ENCODE data around the gene NMNAT2.
"Not testable (repeated sequence)": the region's sequence is repeated elsewhere in the genome, so short reads cannot be mapped to it uniquely, and the experiment has no call there.

NMNAT2 gene

DNA sequence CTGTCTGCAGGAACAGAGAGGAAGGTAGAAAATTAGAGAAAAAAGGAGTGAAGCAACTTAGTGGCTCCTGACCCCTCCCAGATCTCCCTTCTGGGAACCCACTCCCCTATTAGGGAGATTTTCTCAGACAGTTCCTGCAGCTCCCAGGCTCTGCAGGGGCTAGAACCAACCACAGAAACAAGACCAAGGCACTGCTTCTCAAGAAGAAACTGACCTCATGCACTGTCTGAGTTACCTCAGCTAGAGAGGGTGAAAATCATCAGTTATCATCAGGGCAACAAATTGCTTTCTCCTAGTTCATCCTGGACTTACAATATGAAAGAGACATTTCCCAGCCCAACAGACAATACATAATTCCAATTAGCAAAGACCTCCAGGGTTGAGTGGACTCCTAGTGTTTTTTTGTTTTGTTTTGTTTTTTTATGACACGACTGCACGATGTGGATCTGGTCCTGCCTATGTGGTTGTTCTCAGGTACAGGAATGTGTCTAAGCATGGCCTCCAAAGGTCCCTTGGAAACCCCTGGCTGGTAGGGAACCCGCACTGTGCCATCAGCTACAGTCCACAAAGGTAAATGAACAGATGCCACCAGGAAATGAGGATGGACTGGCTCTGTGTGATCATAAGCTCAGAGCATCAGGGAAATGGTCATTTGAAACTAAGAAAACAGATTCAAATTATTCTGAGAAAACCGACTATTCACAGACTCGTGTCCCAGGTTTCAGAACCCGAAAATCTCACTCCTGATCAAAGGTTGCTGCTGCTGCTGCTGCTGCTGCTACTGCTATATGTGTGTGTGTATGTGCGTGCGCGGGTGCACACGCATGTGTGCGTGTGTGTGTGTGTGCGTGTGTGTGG is 166.8 kb downstream of the NMNAT2 start:
- DNase-seq, result no peak

DNA sequence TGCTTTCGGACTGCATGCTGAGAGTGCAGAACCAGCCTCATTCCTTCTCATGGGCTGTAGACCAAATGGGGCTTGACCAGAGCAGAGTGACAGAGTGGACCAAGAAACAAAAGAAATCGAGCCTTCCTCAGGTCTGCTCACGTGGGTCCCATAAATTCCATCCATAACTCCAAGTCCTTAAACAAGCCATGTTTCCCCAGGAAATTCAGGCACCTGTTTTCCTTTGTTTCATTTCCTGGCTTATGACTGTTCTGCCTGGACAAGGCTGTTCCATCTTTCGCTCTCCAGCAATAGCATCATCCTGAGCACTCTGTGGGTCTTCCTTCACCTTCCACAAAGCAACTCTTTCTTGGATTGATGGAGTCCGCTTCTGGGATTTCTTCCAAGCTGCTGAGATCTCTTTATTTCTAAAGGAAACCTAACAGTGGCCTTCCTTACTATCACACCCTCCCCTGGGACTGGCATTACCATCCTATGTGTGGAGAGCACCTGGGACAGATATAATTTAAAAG is 168.2 kb downstream of the NMNAT2 start:
- DNase-seq, result no peak

DNA sequence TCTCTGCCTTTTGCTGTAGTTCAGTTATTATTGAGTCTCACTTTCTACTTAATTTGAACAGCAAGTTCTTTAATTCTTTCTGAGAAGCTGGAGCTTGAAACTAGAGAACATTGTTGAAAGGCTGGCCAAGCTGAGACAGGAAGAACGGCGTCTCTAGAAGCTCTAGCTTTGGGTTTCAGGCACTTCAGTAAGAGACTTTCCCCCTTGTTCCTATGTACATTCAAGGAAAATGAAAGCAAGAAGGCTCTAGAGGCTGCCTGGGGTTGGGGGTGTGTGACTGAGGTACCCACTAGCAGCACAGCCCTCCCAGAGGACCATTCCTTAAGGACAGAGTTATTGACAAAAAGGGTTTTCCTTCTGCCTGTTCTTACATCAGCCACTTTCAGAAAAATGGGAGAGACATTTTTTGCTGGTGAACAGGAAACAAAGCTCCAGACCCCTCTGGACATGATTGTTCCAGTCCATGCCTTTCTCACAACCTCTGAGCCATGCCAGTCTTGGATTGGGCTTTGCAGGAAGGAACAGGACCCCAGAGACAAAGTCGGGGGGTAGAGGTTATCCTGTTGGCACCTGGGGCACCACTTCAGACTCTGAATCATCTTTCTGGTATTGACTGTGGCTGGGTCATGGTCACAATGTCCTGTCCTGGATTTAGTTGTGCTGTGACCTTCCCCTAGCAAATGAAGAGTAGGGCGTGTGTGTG is 169.0 kb downstream of the NMNAT2 start:
- no peak for DNase-seq

DNA sequence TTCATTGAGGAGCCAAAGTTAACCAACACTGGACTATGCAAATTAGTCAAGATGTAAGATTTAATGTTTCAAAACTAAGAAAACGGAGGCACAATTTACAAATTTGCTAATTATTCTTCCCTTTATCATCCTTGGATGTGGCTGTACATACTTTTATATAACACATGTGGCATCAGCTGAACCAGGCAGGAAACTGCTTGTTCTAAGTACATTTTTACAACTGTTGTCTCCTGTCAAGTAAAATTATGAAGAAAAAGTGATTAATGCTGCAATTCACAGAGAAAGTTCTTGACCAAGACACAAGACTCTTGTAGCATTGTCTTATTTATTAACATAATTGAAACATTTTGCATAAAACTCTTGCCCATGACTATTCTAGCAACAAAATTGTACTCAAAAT is 170.2 kb downstream of the NMNAT2 start:
- no peak for DNase-seq

DNA sequence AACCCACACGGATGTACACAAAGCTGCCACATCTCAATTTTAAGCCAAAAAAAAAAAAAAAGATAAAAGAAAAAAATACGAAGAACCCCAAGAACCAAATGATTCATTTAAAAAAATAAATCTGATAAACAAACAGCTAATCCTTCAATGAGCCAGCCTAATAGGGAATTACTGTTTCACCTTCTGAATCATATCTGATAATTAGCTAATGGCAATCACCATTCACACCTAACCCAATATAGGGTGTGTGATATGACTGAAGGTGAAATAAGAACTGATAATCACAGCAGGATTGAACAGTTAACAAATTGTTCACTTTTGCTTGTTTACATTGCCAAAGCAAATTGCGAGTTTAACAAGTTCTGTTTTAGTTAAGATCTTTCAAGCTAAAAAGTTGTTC is 170.7 kb downstream of the NMNAT2 start:
- no peak for DNase-seq

DNA sequence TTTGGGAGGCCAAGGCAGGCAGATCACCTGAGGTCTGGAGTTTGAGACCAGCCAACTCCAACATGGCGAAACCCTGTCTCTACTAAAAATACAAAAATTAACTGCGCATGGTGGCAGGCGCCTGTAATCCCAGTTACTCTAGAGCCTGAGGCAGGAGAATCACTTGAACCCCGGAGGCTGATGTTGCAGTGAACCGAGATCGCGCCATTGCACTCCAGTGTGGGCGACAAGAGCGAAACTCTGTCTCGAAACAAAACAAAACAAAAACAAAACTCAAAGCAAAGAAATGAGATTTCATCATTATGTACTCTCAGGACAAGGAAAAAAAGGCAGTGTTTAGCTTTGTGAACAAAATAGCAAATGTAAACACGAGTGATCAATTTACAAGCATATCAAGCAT is 171.1 kb downstream of the NMNAT2 start:
- DNase-seq, result no peak

DNA sequence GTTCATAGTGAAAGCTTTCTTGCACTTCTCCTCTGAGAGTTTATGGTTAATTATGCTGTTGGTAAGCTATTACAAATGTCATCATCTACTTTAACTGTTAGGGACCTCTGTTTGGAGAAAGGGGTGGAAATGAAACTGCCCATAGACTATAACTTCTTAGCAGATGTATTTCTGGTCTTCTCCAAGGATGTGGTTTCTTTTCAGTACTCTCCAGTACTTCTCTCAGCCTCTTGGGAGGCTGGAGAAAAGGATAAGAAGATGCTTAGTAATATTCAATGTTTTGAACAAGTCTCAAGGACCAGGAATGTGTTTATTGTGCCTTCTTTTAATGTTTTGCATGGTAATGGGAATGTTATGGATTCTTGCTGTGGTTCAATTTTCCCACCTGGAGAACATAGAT is 171.7 kb downstream of the NMNAT2 start:
- DNase-seq, result no peak

DNA sequence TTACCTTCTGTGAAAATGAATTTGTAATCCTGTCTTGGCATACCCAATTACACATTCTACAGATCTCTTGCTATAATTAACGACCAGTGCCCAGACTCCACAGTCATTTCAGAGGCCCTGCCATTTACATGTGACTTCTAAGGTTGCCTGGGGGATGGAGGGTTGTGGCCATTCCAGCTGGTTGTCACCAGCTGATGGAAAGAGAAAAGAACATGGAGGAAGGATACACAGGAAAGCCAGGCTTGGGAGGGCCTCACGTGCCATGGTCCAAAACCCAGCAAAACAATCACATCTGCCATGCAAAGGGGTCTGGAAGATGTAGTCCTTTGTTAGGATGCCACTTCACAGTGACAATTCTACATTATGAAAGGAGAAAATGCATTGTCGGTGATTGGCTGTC is 172.8 kb downstream of the NMNAT2 start:
- DNase-seq, result no peak

DNA sequence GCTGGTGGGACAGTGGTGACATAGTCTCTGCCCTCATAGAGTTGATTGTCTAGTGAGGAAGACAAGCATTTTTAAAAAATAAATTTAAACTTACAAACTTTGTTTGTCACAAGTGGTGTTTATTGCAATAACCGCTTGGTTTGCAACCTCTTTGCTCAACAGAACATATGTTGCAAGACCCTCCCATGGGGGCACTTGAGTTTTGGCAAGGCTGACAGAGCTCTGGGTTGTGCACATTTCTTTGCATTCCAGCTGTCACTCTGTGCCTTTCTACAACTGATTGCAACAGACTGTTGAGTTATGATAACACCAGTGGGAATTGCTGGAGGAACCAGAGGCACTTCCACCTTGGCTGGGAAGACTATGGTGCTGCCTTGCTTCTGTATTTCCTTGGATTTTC is 173.7 kb downstream of the NMNAT2 start:
- peak; percentile 83 for DNase-seq

DNA sequence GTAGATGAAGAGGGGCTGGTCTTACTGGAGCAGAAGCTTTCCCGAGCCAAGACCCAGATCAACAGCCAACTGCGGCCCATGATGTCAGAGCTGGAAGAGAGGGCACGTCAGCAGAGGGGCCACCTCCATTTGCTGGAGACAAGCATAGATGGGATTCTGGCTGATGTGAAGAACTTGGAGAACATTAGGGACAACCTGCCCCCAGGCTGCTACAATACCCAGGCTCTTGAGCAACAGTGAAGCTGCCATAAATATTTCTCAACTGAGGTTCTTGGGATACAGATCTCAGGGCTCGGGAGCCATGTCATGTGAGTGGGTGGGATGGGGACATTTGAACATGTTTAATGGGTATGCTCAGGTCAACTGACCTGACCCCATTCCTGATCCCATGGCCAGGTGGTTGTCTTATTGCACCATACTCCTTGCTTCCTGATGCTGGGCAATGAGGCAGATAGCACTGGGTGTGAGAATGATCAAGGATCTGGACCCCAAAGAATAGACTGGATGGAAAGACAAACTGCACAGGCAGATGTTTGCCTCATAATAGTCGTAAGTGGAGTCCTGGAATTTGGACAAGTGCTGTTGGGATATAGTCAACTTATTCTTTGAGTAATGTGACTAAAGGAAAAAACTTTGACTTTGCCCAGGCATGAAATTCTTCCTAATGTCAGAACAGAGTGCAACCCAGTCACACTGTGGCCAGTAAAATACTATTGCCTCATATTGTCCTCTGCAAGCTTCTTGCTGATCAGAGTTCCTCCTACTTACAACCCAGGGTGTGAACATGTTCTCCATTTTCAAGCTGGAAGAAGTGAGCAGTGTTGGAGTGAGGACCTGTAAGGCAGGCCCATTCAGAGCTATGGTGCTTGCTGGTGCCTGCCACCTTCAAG is 174.8 kb downstream of the NMNAT2 start:
- no peak for DNase-seq

DNA sequence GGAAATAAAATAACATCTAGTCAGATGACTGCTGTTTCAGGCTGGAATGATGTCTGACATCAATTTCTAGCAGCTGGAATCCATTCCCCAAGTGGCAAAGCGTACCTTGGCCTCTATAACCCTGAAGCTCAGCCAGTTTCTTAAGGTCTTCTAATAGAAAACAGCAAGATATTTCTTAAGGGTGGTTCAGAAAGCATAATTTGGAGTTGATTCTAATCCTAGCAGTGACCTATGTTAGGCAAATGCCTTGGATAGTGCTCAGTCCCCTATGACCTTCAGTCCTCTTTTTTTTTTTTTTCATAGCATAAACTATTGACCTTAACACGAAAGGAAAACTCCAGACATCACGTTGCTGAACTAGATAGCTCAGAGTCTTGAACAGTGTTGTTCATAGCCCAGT is 175.6 kb downstream of the NMNAT2 start:
- no peak for DNase-seq

DNA sequence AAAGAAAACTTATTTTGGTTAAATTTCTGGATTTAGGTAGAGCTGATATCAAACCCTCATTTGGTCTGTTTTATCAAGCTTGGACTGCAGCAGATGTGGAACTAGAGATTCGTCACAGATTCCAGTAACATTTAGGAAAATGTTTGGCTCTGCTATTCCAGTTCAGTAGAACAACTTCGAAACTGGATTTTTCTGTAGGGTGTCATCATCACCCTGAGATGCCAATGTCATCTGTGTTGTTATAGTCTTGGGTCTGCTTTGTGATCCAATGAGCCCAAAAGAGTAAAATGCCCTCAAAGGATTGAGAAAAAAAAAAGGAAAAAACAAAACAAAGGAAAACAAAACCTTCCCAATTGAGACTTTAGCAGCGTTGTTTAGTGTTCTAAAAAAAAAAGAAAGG is 176.7 kb downstream of the NMNAT2 start:
- no peak for DNase-seq

DNA sequence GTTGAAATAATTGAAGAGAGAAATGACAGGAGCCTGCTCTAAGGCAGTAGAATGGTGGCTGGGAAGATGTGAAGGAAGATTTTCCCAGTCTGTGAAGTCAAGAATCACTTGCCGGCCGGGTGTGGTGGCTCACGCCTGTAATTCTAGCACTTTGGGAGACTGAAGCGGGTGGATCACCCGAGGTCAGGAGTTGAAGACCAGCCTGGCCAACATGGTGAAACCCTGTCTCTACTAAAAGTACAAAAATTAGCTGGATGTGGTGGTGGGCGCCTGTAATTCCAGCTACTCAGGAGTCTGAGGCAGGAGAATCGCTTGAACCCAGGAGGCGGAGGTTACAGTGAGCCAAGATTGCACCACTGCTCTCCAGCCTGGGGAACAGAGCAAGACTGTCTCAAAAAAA is 177.3 kb downstream of the NMNAT2 start:
- not testable (repeated sequence) for DNase-seq

DNA sequence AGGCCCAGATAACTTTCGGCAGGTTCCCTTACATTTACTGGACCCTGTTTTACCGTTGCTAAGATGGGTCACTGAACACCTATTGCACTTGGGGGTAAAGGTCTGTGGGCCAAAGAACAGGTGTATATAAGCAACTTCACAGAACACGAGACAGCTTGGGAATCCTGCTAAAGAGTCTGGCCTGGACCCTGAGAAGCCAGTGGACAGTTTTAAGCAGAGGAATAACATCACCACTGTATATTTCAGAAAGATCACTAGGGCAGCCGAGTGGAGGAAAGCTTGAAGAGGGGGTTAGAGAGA is 177.7 kb downstream of the NMNAT2 start:
- DNase-seq, result no peak

DNA sequence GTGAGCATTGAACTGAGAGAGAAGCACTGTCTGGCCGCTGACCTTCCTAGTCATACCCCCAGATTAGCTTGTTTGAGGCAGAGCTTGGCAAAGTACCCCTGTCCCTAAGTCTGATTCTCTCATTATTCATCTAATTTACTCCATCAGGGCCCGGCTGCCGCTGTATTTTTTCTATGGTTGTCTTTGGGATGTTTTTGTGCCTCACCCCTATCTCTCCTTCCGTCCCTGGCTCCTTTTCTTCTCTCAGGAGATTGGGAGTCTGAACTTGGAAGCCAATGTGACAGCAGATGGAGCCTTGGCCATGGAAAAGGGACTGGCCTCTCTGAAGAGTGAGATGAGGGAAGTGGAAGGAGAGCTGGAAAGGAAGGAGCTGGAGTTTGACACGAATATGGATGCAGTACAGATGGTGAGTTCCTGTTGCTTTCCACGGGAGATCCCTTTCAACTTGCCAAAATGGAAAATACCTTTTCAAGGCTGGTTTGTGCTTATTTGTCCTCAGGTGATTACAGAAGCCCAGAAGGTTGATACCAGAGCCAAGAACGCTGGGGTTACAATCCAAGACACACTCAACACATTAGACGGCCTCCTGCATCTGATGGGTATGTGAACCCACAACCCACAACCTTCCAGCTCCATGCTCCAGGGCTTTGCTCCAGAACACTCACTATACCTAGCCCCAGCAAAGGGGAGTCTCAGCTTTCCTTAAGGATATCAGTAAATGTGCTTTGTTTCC is 178.2 kb downstream of the NMNAT2 start:
- no peak for DNase-seq

DNA sequence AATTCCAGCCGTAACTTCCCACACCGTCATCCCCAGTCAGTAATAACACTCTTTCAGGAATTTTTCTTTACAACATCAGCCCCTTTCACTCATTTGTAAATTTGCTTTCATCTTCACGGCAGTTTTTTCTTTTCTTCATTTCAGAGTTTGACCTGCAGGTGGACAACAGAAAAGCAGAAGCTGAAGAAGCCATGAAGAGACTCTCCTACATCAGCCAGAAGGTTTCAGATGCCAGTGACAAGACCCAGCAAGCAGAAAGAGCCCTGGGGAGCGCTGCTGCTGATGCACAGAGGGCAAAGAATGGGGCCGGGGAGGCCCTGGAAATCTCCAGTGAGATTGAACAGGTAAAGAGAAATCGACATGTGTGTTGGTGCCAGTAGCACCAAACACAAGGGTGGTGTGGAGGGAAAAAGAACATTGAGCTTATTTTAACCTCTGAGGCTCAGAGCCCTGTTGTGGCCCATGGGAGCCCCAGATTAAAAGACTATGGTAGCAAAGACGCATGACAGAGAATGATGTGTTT is 178.9 kb downstream of the NMNAT2 start:
- no peak for DNase-seq

DNA sequence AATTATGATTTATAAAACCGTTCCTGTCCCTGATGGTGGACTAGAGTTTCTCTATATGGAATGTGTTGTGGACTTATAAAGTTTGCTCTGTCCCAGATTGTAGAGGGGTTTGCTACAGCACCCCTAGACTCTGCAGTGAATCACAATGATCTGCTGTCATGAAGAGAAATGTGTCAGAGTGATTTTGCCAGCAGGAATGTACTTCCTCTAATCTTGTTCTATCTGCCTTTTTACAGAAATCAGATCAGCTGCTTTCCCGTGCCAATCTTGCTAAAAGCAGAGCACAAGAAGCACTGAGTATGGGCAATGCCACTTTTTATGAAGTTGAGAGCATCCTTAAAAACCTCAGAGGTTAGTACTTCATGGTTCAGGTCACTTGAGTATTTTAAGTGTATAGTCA is 180.1 kb downstream of the NMNAT2 start:
- DNase-seq, result no peak

DNA sequence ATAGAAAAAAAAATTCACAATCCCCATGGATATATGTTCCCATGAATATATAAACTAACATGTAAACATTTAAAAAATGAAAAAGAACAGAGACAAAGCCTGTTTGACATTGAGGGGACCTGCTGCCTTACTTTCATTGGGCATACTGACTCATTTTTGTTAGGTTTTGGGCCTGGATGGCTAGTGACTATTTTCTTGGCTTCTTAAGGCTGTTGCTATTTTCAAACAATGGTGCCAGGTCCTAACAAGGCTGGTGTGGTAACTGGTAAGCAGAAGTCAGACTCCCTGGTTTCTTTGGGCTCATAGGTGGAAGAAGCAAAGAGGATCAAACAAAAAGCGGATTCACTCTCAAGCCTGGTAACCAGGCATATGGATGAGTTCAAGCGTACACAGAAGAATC is 181.1 kb downstream of the NMNAT2 start:
- DNase-seq, result no peak

DNA sequence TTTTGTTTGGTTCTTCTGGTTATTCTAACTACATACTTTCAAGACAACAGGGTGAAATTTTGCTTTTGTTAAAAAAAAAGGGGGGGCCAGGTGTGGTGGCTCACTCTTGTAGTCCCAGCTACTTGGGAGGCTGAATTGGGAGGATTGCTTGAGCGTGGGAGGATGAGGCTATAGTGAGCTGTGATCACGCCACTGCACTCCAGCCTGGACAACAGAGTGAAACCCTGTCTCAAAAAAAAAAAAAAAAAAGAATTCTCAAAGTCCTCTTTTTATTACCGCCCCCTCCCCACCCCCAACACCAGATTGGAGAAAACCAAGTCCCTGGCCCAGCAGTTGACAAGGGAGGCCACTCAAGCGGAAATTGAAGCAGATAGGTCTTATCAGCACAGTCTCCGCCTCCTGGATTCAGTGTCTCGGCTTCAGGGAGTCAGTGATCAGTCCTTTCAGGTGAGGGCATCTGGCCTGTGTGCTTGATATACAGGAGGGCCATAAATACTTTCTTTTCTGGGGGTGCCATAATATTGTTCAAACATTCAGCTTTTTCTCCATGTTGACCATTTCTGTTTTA is 181.9 kb downstream of the NMNAT2 start:
- DNase-seq, result no peak

DNA sequence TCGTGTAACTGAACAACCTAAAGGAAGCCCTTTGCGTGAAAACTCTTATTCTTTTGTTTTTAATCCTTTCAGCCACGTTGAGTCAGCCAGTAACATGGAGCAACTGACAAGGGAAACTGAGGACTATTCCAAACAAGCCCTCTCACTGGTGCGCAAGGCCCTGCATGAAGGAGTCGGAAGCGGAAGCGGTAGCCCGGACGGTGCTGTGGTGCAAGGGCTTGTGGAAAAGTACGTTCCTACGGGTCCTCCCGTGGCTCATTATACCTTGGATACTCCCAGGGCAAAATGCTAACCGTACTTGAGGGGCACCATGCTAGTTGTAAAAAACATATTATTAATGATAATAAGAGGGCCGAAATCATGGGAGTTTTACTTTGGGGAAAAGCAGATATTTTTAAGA is 182.7 kb downstream of the NMNAT2 start:
- no peak for DNase-seq

DNA sequence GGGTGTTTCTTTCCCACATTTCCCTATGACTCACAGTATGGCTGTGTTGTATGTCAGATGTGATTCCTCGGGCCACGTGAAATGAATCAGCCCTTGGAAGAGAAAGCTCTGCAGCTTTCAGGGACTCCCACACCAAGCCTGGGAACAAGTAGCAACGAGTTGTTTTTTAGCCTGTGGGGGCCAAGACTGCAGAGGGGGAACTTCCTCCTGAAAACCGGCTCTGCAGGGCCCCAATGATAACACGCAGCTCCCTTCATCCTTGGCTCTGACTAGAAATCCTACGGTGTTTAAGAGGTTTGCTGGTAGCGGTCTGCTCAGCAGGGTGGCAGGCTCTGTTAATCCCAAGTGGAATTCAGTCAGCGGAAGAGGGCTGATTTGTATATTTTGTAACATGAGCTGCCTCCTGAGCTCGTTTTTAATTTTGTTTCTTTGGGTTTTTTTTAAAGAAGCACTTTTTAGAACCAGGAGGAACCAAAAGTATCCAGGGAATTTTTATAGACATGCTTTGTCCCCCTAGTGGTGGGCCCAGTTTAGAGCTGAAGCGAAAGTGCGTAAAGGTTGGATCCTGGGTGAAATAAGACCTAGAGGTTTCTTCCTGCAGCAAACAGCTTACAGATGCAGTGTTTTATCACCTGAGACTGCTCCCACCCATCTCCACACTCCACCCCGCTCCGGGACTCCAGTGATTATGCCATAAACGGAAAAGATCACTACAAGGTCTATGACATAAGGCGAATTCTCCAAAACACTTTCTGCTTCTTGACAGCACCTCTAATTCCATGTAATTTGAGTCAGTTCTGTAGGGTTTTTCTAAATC is 183.3 kb downstream of the NMNAT2 start:
- peak; percentile 33 for DNase-seq
